Lower leg skin (tissue), 3 donors: Measurements from ENCODE around the gene MPP3.
"Not testable (repeated sequence)": the region's sequence is repeated elsewhere in the genome, so short reads cannot be mapped to it uniquely, and the experiment has no call there.

Source experiments
- CTCF ChIP-seq, 3 donors: fragments of 450-650 bp; IDR thresholded peaks; one replicate each; pipeline ENCODE4 v1.5.1; 2016; ENCODE audit warnings: antibody characterized with exemption in 3 of 3, mild to moderate bottlenecking in 3 of 3, moderate library complexity in 2 of 3
- POLR2A ChIP-seq, 2 donors: fragments of 450-650 bp; IDR thresholded peaks; one replicate each; pipeline ENCODE4 v1.6.1; 2016 to 2017; ENCODE audit warnings: antibody characterized with exemption in 2 of 2, mild to moderate bottlenecking in 1 of 2, moderate library complexity in 1 of 2

GRCh38 chr17:43798024-43798423, 34.9 kb downstream of the MPP3 start:
- TF ChIP-seq CTCF, POLR2A (IDR thresholded peaks at IDR 0.05): not testable (repeated sequence)
